GM12874 (cell line): ENCODE results near the gene FAM53B.

Experiments
- CTCF ChIP-seq: IDR thresholded peaks from 2 replicates; pipeline ENCODE4 v1.5.1; 2011; ENCODE audit warnings: low read depth, mild to moderate bottlenecking, control low read depth, low read length, moderate library complexity; ENCODE audit not compliant: insufficient read depth

FAM53B gene

GRCh38 chr10:124728830-124729661 is 15.1 kb downstream of the FAM53B start:
- TF ChIP-seq CTCF = no peak

DNA sequence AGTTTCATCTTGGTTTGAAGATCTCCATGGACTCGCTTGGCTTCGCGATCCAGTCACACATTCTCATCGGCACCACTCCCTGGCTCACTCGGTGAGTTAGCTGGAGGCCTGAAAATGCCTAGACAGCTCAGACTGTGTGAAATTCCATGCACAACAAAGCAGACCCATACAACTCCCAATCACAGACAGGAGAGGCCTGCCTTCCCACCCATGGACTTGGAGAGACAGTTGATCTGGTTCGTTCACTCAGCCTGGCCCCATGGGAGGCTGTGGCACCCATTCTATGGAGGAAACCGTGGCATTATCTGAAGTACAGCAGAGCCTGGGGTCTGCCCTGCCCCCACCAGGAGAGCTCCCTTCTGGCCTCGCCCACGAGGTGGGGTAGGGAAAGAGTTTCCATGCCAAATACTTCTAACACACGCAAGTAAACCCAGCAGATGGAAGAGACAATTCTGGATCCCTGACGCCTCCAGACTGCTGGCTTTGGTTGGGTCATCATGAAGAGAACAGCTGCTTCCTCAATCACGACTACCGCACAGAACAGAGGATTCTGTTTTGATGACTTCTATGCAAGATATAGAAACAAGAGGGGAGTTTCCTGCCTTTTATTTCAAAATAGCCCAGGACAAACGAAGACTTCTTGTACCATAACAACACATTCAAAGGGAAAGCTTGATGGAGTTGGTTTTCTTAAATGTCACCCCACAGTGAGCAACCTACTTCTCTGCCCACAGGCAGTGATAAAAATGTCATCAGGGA is 15.9 kb downstream of the FAM53B start:
- no peak for TF ChIP-seq CTCF

DNA sequence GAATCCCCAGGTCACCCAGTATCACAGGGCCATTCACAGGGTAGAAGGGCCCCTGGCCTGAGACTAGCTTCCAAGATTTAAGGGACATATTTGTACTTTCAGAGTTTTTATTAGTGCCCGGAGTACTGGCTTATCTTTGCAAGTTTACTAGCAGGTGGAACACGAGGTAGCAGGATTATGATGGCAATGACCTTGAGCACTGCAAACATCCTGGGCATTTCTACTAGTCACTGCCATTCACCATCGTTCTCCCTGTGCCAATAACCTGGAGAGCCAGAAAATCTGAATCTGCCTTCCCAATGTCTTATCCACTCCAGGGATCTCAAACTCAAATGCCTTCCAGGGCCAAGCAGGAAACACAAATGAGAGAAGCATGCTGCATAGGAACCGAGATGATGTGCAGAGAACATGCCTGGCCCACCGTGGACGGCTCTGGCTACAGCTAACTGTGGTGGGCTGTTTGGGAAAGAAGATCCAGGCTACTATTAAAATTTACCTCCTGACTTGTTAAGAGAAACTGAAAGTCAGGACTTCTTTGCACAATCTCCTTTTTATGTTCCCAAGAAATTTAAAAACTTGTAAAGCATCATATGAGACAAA is 16.7 kb downstream of the FAM53B start:
- no peak for TF ChIP-seq CTCF

DNA sequence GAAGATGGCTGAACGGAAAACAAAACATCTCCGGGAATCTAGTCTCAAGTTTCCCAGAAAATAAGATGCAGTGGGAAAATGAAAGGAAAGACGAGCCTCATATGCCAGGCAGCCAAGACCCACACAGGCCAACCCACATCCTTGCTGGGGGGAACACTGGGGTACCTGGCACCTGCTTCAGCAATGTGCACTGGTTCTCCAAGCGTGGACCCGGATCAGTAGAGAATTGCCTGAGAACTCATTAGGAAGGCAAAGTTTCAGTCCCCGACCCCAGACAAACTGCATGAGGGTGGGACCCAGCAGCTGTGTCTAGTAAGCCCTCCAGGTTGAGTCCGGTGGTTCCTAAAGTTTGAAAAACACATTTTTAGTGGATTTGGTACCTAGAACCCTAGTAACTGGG is 18.4 kb downstream of the FAM53B start:
- TF ChIP-seq CTCF = no peak

DNA sequence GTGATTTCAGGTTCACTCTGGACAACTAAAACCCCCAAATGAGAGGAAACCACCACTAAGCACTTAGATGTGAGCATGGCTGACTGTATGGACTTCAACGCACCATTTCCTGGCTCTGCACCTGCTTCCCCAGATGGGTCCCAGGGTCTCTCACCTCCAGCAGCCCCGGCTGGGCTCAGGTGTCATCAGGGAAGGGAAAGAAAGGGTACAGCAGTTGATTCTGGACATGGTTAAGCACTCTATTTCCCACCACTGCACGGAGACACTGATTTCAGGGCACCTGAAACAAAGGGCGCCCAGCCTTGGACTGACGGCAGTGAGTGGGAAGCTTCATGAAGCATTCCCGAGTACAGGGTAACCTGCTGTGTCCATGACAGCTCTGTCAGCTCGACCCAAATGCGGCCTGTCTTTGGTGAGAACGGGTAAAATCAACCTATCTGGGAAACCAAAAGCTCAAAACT is 19.0 kb downstream of the FAM53B start:
- no peak for TF ChIP-seq CTCF

GRCh38 chr10:124724279-124725027 is 19.7 kb downstream of the FAM53B start:
- no peak for TF ChIP-seq CTCF
